GM19351 (cell line): ENCODE measurements around the gene CIAPIN1.
"Not testable (repeated sequence)": the region's sequence is repeated elsewhere in the genome, so short reads cannot be mapped to it uniquely, and the experiment has no call there.

Experiments
- ATAC-seq: cut with Tn5 transposase; IDR thresholded peaks from one replicate; pipeline ENCODE4 v1.9.1; 2021; ENCODE audit warnings: mild to moderate bottlenecking, moderate library complexity; ENCODE audit not compliant: unreplicated experiment

CIAPIN1 gene

GRCh38 chr16:57407521-57408353, 39.4 kb downstream of the CIAPIN1 start:
- ATAC-seq: no peak

- no peak for ATAC-seq
Measured at GRCh38 chr16:57406881-57407280, 40.3 kb downstream of the CIAPIN1 start.

- no peak for ATAC-seq
Measured at GRCh38 chr16:57405097-57405496, 42.1 kb downstream of the CIAPIN1 start.

GRCh38 chr16:57403965-57404817, 43.0 kb downstream of the CIAPIN1 start, which contains the start of gene CCL17:
TSS of gene CCL17 (plus strand) at chr16:57404767. CDS start at chr16:57413933, 9,166 bp downstream.
- ATAC-seq: no peak

GRCh38 chr16:57401943-57402640, 45.1 kb downstream of the CIAPIN1 start:
- no peak for ATAC-seq

GRCh38 chr16:57397493-57397892, 49.7 kb downstream of the CIAPIN1 start:
- ATAC-seq: not testable (repeated sequence)

- no peak for ATAC-seq
Measured at GRCh38 chr16:57396786-57397185, 50.4 kb downstream of the CIAPIN1 start.

GRCh38 chr16:57395026-57395425, 52.2 kb downstream of the CIAPIN1 start:
- no peak for ATAC-seq

GRCh38 chr16:57394444-57394843, 52.7 kb downstream of the CIAPIN1 start:
- ATAC-seq: no peak

- ATAC-seq: no peak
Measured at GRCh38 chr16:57392694-57393093, 54.5 kb downstream of the CIAPIN1 start.

- no peak for ATAC-seq
Measured at GRCh38 chr16:57391708-57392107, 55.5 kb downstream of the CIAPIN1 start.

- ATAC-seq: no peak
Measured at GRCh38 chr16:57391300-57391699, 55.9 kb downstream of the CIAPIN1 start.

- no peak for ATAC-seq
Measured at GRCh38 chr16:57390636-57391295, 56.4 kb downstream of the CIAPIN1 start.

GRCh38 chr16:57389087-57389468, 58.1 kb downstream of the CIAPIN1 start:
- ATAC-seq: no peak

GRCh38 chr16:57388359-57389086, 58.7 kb downstream of the CIAPIN1 start:
- peak; percentile 42 for ATAC-seq

- ATAC-seq: peak; percentile 44
Measured at GRCh38 chr16:57387598-57388354, 59.4 kb downstream of the CIAPIN1 start.

- ATAC-seq: no peak
Measured at GRCh38 chr16:57386381-57386951, 60.7 kb downstream of the CIAPIN1 start.

- no peak for ATAC-seq
Measured at GRCh38 chr16:57385083-57385482, 62.1 kb downstream of the CIAPIN1 start.
